Bone marrow (tissue), 2 donors: ENCODE results near the gene MAU2.

Source experiments
- DNase-seq, 2 donors: peaks; one replicate each; lab custom pipeline; 2025; lab: John Stamatoyannopoulos, UW

Gene MAU2

GRCh38 chr19:19305696-19306095 lies 14.9 kb upstream of the MAU2 start:
- DNase-seq, result no peak

- no peak for DNase-seq
Observed at GRCh38 chr19:19306191-19306590, 14.4 kb upstream of the MAU2 start.

GRCh38 chr19:19308373-19308772 lies 12.3 kb upstream of the MAU2 start:
- no peak for DNase-seq

GRCh38 chr19:19315444-19315843 lies 5.2 kb upstream of the MAU2 start:
- no peak for DNase-seq

GRCh38 chr19:19316082-19316481 lies 4.5 kb upstream of the MAU2 start:
- DNase-seq, result no peak

DNA sequence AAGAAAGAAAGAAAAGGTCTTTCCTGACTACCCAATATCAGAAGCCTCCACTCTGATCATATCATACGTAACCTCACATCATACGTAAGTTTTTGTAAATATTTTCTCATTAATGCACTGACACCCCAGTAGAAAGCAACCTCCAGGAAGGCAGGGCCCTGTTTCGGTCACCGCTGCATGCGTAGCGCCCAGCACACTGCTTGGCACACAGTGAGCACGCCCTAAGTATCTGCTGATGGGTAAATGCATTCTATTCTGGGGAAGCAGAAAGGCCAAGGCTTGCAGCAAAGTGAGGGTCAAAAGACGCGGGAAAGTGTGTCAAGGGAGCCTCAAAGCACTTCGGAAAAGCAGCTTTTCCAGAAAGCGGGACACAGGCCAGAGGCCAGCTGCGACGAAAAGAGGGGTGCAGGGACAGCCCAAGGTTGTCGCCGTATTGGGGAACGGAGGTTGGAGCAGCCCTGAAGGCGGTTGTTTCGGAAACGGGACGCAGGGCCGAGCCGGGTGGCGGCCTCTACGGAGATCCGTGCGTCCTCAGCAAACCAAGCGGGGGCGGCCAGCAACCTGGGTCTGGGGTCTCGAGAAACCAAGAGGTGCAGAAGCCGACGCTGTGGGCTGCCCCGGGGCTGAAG lies 783 bp upstream of the MAU2 start:
- peak in 1 of 2 donors; percentile 35 for DNase-seq

DNA sequence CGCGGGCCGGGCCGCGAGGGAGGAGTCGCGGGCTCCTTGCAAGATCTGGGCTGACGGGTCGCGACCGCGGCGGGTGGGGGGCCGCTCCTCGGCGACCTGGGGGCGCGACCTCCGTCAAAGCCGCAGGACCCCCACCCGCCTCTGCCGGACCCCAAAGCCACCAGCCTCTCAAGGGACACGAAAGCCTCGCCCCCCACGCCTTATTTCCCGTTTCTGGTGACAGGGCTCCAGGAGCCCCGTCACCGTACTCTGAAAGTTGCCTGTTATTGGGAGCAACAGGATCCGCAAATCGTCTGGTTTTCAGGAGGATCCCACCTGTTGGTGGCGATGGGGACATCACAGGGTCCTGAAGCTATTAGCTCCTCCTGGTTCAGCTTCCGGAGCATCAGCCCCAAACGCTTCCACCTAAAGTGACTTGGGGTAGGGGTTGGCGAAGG lies 530 bp downstream of the MAU2 start:
- DNase-seq, result peak in 1 of 2 donors; percentile 20

DNA sequence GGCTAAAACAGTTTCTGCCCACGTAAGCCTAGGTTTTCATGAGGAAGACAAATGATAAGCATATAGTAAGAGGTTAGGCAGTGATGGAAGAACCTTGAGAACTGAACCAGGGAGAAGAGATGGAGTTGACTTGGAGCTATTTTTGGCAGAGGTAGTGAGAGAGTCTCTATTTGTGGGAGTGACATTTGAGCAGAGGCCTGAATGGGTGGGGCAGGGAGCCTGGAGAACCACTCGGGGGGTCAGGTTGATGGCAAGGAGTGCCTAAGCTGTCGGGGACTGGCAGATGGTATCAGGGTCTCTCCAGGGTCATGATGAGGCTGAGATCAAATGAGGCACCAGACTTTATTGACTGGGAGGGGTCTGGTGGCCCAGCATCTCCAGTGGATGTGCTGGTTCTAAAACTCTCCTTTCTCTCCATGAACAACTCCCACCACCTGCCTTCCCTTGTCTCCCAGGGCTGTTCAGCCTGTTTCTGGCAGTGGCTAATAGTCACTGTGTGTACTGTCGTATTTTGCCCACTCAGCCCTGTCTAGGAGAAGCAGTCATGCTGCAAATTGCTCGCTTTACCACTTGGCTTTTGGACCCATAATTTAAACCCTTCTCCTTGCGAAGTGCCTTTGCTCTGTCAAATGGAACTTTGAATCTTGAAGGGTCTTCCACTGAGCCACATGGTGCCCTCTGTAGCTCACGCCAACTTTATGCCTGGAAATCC lies 3.6 kb downstream of the MAU2 start:
- no peak for DNase-seq

- no peak for DNase-seq
Observed at GRCh38 chr19:19327672-19328071, 7.0 kb downstream of the MAU2 start.

DNA sequence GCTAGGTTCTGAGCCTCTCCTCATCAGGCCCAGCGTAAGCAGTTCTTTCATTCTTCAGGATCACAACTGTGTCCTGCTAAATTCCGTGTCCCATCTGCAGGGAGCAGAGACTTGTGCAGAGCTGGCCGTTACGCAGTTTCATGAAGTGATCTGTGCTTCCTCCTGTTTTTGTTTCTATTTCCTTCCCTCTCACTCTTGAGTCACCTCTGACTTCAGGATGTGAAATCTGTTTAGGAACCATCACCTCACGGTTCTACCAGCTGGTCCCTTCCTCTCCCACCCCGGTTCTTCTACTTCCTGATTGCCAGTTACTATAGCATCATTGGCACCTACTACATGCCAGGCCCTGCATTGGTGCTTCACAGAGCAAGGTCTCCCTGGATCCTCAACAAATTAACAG lies 8.5 kb downstream of the MAU2 start:
- DNase-seq, result peak in 1 of 2 donors; percentile 59

- DNase-seq, result no peak
Observed at GRCh38 chr19:19334063-19334988, 13.7 kb downstream of the MAU2 start.

DNA sequence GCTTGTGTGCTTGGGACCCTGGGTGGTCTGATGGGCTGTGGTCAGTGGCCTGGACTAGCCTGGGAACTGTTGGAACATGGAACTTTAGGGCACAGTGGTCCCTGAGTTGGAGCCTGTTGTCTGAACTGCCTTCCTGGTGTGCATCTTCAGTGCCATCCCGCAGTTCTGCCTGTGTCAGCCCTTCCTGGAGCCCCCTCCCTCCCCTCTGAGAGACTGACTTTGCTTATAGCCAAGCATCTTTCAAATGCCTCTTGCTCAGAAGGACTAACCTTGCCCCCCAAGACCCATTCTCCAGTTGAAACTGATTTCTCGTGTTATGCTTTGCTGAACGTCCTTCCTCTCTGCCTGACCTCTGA lies 14.3 kb downstream of the MAU2 start:
- DNase-seq, result no peak

GRCh38 chr19:19335408-19336158 lies 15.0 kb downstream of the MAU2 start:
- DNase-seq, result no peak

- no peak for DNase-seq
Observed at GRCh38 chr19:19336597-19336996, 16.0 kb downstream of the MAU2 start.

DNA sequence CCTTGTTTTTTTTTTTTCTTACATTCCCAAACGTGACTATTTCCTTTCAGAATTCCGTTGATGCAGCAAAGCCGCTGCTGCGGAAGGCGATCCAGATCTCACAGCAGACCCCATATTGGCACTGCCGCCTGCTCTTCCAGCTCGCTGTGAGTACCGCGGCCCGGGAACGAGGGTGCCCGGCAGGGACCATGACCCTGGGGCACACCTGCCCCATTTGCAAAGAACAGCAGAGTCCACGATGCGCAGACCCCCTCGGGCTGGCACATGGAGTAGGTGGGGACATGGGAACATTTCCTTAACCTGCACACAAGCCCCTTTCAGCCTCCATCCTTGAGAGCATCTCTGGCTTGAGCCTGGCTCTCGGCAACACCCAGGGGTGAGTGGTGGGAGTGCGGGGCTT lies 16.5 kb downstream of the MAU2 start:
- no peak for DNase-seq

DNA sequence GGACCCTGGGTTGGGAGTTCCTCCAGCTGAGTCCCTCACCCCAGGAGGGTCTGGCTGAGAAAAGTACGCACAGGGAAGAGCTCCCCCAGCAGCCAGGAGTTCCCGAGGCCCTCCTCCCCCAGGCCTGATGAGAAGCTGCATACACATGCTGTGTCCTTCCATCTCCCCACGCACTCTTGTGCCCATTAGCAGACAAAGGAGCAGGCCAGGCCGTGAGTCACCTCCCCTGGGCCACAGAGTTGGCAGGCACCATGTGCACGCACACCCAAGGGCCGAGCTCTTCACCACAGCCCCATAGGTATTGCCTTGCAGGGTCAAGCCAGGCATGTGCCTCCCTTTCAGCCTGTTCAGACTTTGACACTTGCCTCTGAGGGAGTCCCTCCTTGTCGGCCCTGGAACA lies 17.5 kb downstream of the MAU2 start:
- DNase-seq, result no peak

- DNase-seq, result no peak
Observed at GRCh38 chr19:19341026-19341425, 20.4 kb downstream of the MAU2 start.

DNA sequence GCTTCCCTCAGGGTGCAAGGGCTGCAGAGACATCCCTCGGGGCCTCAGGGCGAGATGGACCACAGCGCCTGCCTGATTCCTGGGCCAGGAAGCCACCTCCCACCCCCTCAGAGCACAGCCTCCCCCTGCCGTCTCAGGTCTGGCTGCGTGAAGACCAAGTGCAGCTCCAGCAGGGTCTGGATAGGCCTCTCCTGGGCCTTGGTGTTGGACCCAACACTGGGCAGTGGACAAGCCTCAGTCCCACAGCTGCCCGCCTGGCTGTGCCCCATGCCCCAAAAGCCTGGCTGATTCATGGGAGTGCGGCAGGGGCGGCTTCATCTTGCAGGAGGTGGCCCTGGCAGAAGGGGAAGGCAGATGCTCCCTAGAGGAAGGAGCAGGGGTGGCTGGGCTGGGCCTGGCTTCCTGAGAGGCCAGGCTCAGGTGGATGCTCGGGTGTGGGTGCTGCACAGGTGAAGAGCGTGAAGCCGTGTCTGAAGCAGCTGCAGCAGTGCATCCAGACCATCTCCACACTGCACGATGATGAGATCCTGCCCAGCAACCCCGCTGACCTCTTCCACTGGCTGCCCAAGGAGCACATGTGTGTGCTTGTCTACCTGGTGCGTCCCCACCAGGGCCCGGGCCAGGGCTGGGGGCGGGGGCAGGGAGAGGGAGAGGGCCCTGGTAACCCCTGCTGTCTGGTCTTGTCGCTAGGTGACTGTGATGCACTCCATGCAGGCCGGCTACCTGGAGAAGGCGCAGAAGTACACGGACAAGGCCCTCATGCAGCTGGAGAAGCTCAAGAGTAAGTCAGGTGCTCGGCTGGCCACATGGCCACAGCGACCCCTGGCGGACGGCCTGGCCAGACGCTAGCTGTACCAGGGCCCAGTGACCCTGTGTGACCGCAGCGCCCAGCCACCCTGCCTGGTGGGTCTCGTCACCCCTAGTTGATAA lies 21.7 kb downstream of the MAU2 start:
- no peak for DNase-seq

DNA sequence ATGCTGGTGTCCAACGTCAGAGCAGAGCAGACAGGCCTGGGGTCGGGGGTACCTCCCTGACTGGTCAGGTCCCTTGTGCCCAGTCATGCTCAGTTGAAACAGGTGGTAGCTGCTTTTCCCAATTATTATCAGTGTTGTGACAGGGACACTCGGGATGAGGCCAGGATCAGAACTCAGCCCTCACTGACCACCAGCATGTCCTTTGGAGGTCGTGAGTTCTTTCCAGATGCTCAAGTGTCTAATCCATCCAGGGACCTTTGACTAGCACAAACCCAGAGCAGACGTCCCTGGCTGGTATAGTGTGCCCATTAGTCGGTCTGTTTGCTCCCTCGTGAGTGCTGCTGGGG lies 22.4 kb downstream of the MAU2 start:
- DNase-seq, result no peak

DNA sequence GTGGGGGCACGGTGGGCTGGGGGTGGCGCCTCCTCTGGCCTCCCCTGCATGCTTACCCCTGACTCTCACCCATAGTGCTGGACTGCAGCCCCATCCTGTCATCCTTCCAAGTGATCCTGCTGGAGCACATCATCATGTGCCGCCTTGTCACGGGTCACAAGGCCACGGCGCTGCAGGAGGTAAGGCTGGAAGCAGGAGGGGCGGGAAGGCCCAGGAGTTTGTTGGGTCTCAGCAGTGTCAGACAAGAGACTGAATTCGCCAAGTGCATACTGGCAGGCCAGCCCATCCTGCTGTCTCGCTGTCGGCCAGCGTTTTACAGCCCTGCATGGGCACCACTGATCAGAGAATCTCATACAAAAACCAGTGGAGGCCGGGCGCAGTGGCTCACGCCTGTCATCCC lies 23.1 kb downstream of the MAU2 start:
- no peak for DNase-seq

GRCh38 chr19:19345232-19345631 lies 24.6 kb downstream of the MAU2 start:
- DNase-seq, result no peak
